Fibroblast of skin of right quadriceps (primary cell): ENCODE results near the gene POT1.
A peak's percentile ranks its signal among the peaks of the same experiment; 100 is the strongest.

ENCODE experiments used
- DNase-seq: peaks from one replicate; pipeline ENCODE4 v3.0.0-alpha.2; 2013

POT1 gene

GRCh38 chr7:124909808-124910207, 19.8 kb downstream of the POT1 start:
- no peak for DNase-seq

- DNase-seq = peak; percentile 19
Observed at GRCh38 chr7:124908259-124908658, 21.4 kb downstream of the POT1 start.

- DNase-seq = no peak
Observed at GRCh38 chr7:124907490-124907889, 22.1 kb downstream of the POT1 start.

GRCh38 chr7:124898531-124898930, 31.1 kb downstream of the POT1 start:
- no peak for DNase-seq

GRCh38 chr7:124896001-124896400, 33.6 kb downstream of the POT1 start:
- DNase-seq = no peak

- DNase-seq = no peak
Observed at GRCh38 chr7:124893140-124893827, 36.3 kb downstream of the POT1 start.

- DNase-seq = no peak
Observed at GRCh38 chr7:124887247-124887646, 42.4 kb downstream of the POT1 start.

GRCh38 chr7:124881981-124882380, 47.6 kb downstream of the POT1 start:
- peak; percentile 0 for DNase-seq

- no peak for DNase-seq
Observed at GRCh38 chr7:124879771-124880170, 49.9 kb downstream of the POT1 start.

- no peak for DNase-seq
Observed at GRCh38 chr7:124879103-124879502, 50.5 kb downstream of the POT1 start.

- no peak for DNase-seq
Observed at GRCh38 chr7:124874644-124875163, 54.9 kb downstream of the POT1 start.

- DNase-seq = no peak
Observed at GRCh38 chr7:124857672-124858235, 71.9 kb downstream of the POT1 start.

GRCh38 chr7:124856299-124856888, 73.2 kb downstream of the POT1 start:
- peak; percentile 27 for DNase-seq

- DNase-seq = no peak
Observed at GRCh38 chr7:124843336-124843735, 86.3 kb downstream of the POT1 start.

GRCh38 chr7:124840435-124840834, 89.2 kb downstream of the POT1 start:
- DNase-seq = no peak

- DNase-seq = no peak
Observed at GRCh38 chr7:124839687-124840086, 89.9 kb downstream of the POT1 start.

GRCh38 chr7:124836173-124836572, 93.5 kb downstream of the POT1 start:
- DNase-seq = no peak

GRCh38 chr7:124818807-124819206, 110.8 kb downstream of the POT1 start:
- no peak for DNase-seq

- no peak for DNase-seq
Observed at GRCh38 chr7:124813994-124814798, 115.4 kb downstream of the POT1 start.

GRCh38 chr7:124812764-124813163, 116.9 kb downstream of the POT1 start:
- DNase-seq = no peak

GRCh38 chr7:124811341-124811740, 118.3 kb downstream of the POT1 start:
- no peak for DNase-seq

GRCh38 chr7:124810605-124811004, 119.0 kb downstream of the POT1 start:
- DNase-seq = no peak

- no peak for DNase-seq
Observed at GRCh38 chr7:124808206-124808605, 121.4 kb downstream of the POT1 start.
